Transverse colon (tissue), 4 donors: ENCODE measurements around the gene RBPJ. TPM values are rescaled to one million over a fixed set of nuclear protein-coding genes. Genes with fewer than 3 reads are reported as not detected.

Experiments used
- DNase-seq: peaks from one replicate; pipeline ENCODE4 v3.0.0-alpha.2; 2019
- H3K27ac ChIP-seq, 4 donors: fragments of 200-600 bp; sonication (generic); 2 replicates each; pipeline ENCODE4 v1.5.1; 2016 to 2018; ENCODE audit warnings: inconsistent platforms in 4 of 4
- H3K27me3 ChIP-seq: fragments of 200-600 bp; sonication (generic); 2 replicates; pipeline ENCODE4 v1.5.1; 2017; ENCODE audit warnings: inconsistent platforms
- H3K36me3 ChIP-seq, 4 donors: fragments of 200-600 bp; sonication (generic); 2 replicates each; pipeline ENCODE4 v1.5.1; 2017 to 2019; ENCODE audit warnings: inconsistent platforms in 4 of 4
- H3K4me1 ChIP-seq, 4 donors: fragments of 200-600 bp; sonication (generic); 2 replicates each; pipeline ENCODE4 v1.5.1; 2017 to 2020; ENCODE audit warnings: inconsistent platforms in 4 of 4
- H3K4me3 ChIP-seq, 4 donors: fragments of 200-600 bp; sonication (generic); 1 replicate in 1 of 4; 2 replicates in 3 of 4; pipeline versions ENCODE4 v1.5.1 to v1.6.1; 2017 to 2019; ENCODE audit warnings: inconsistent platforms in 4 of 4
- H3K9me3 ChIP-seq, 2 donors: fragments of 200-600 bp; sonication (generic); 2 replicates each; pipeline ENCODE4 v1.5.1; 2017 to 2019; ENCODE audit warnings: inconsistent platforms in 2 of 2
- CTCF ChIP-seq, 5 experiments: fragments of 200-600 bp in 3 of 5; fragments of 450-650 bp in 2 of 5; sonication (generic) in 3 of 5; IDR thresholded peaks; 1 replicate in 2 of 5; 2 replicates in 3 of 5; pipeline ENCODE4 v1.5.1; 2016 to 2017; ENCODE audit warnings: antibody characterized with exemption in 5 of 5, inconsistent platforms in 3 of 5, mild to moderate bottlenecking in 2 of 5, moderate library complexity in 1 of 5
- EP300 ChIP-seq: sonication (generic); formaldehyde crosslinking; IDR thresholded peaks from one replicate; pipeline ENCODE4 v1.6.1; 2017; ENCODE audit warnings: antibody characterized with exemption, low read depth
- POLR2A ChIP-seq: fragments of 450-650 bp; IDR thresholded peaks from one replicate; pipeline ENCODE4 v1.6.1; 2016; ENCODE audit warnings: antibody characterized with exemption, mild to moderate bottlenecking, moderate library complexity
- POLR2AphosphoS5 ChIP-seq, 3 donors: sonication (generic); formaldehyde crosslinking; IDR thresholded peaks; one replicate each; pipeline ENCODE4 v1.6.1; 2016; ENCODE audit warnings: antibody characterized with exemption in 3 of 3
- whole genome bisulfite sequencing, 2 donors: methylation state at CpG; one replicate each; pipeline ENCODE4 v1.1.5; 2018; ENCODE audit warnings: low coverage in 1 of 2; 5-methylcytosine and 5-hydroxymethylcytosine counted together
- in situ Hi-C, 4 donors: fragments of 200-750 bp; cut with MboI; loops; one replicate each; pipeline versions ENCODE4 v1.15.0 to v1.15.1; 2017; ENCODE audit warnings: low sequenced_read_pairs in 3 of 4, low pct_ligation_motif_present in 1 of 4, low pct_unique_long_range_greater_than_20kb in 1 of 4
- intact Hi-C: fragments of 100-400 bp; cut with DNase I; formaldehyde crosslinking; loops from one replicate; pipeline ENCODE4 v1.15.1; 2023; ENCODE audit warnings: low total_unique reads
- total RNA-seq, 4 donors: library from RNA; depleted of rRNA; stranded (reverse); fragments of >200 nt; gene quantifications; one replicate each; pipeline ENCODE4 v1.1.0, GENCODE V29; 2016

Gene RBPJ
- total RNA-seq, 4 donors from 2014 or later = 15.1 to 104 (median 44.6) TPM

- no peak for TF ChIP-seq EP300
- no peak for TF ChIP-seq CTCF (IDR thresholded peaks at IDR 0.05)
- TF ChIP-seq POLR2A = no peak
- no peak for TF ChIP-seq POLR2AphosphoS5 (IDR thresholded peaks at IDR 0.05)
- H3K36me3 ChIP-seq = no peaks in the 10 kb centered on the region
- intact Hi-C loops (no loop called here), in situ Hi-C loops (no loop called here)
- no peak for DNase-seq
- no peak overlapping the region for H3K4me3 ChIP-seq
- WGBS, 2 donors = 89 to 93% methylated on average over 3 to 4 of the region's 4 CpGs
- no peaks in the 10 kb centered on the region for H3K27me3 ChIP-seq
- peaks cover 0 to 3% (median 0%) of the 10 kb centered on the region in 4 donors for H3K4me1 ChIP-seq
- H3K9me3 ChIP-seq = no peaks in the 10 kb centered on the region
- no peak overlapping the region for H3K27ac ChIP-seq
Measured at GRCh38 chr4:26285272-26285671, 35.5 kb upstream of the RBPJ start.

GRCh38 chr4:26287756-26288155 is 33.1 kb upstream of the RBPJ start:
- no peaks in the 10 kb centered on the region for H3K9me3 ChIP-seq
- no peak for DNase-seq
- peak overlapping the region; percentile 25 to 53 (median 38) for H3K27ac ChIP-seq
- no peak for TF ChIP-seq POLR2AphosphoS5 (IDR thresholded peaks at IDR 0.05)
- no peak for TF ChIP-seq POLR2A
- TF ChIP-seq EP300 = no peak
- no peak for TF ChIP-seq CTCF (IDR thresholded peaks at IDR 0.05)
- intact Hi-C loops = no loop called here
- no peaks in the 10 kb centered on the region for H3K36me3 ChIP-seq
- H3K4me1 ChIP-seq = peaks cover 0 to 4% (median 0%) of the 10 kb centered on the region in 4 donors
- WGBS, 2 donors = 76 to 100% methylated on average over 1 of the region's 1 CpG
- H3K4me3 ChIP-seq = no peak overlapping the region
- in situ Hi-C loops = no loop called here
- no peaks in the 10 kb centered on the region for H3K27me3 ChIP-seq

- H3K36me3 ChIP-seq = no peaks in the 10 kb centered on the region
Measured at GRCh38 chr4:26288355-26288909, 32.4 kb upstream of the RBPJ start.

GRCh38 chr4:26289401-26289800 is 31.4 kb upstream of the RBPJ start:
- DNase-seq = no peak
- no peak for TF ChIP-seq POLR2AphosphoS5 (IDR thresholded peaks at IDR 0.05)
- no peak overlapping the region for H3K4me3 ChIP-seq
- in situ Hi-C loops (no loop called here), intact Hi-C loops (no loop called here)
- H3K36me3 ChIP-seq = no peaks in the 10 kb centered on the region
- H3K27me3 ChIP-seq = no peaks in the 10 kb centered on the region
- peaks cover 0 to 4% (median 0%) of the 10 kb centered on the region in 4 donors for H3K4me1 ChIP-seq
- peak overlapping the region in 1 of 4 donors; percentile 37 for H3K27ac ChIP-seq
- 77% methylated on average over 4 of the region's 4 CpGs; no CpG with 5 or more reads in 1 of the 2 donors for WGBS, 2 donors
- no peaks in the 10 kb centered on the region for H3K9me3 ChIP-seq

More at GRCh38 chr4:26288355-26288909, 32.4 kb upstream of the RBPJ start:
- DNase-seq = no peak
- Histone ChIP-seq H3K27ac (peak overlapping the region; percentile 25 to 53 (median 38)), H3K4me3 (no peak overlapping the region), H3K27me3 (no peaks in the 10 kb centered on the region), H3K4me1 (peaks cover 0 to 4% (median 0%) of the 10 kb centered on the region in 4 donors), H3K9me3 (no peaks in the 10 kb centered on the region)
- in situ Hi-C loops (no loop called here), intact Hi-C loops (no loop called here)
- WGBS, 2 donors = 64 to 67% methylated on average over 1 to 4 of the region's 4 CpGs
- TF ChIP-seq CTCF (IDR thresholded peaks at IDR 0.05) (no peak), POLR2A (no peak), EP300 (no peak), POLR2AphosphoS5 (IDR thresholded peaks at IDR 0.05) (no peak)

GRCh38 chr4:26290321-26290720 is 30.5 kb upstream of the RBPJ start:
- intact Hi-C loops (no loop called here), in situ Hi-C loops (no loop called here)
- Histone ChIP-seq H3K9me3 (no peaks in the 10 kb centered on the region), H3K27me3 (no peaks in the 10 kb centered on the region), H3K4me1 (peaks cover 0 to 4% (median 0%) of the 10 kb centered on the region in 4 donors), H3K4me3 (no peak overlapping the region), H3K27ac (no peak overlapping the region), H3K36me3 (no peaks in the 10 kb centered on the region)
- no peak for DNase-seq
- TF ChIP-seq CTCF (IDR thresholded peaks at IDR 0.05) = no peak
- no peak for TF ChIP-seq POLR2A
- TF ChIP-seq EP300 = no peak
- 85 to 86% methylated on average over 3 of the region's 3 CpGs for WGBS, 2 donors
